A549 (cell line): Measurements from ENCODE around the gene BRI3BP. TPM values are rescaled to one million over a fixed set of nuclear protein-coding genes. Genes with fewer than 3 reads are reported as not detected.

ENCODE experiments used
- ATAC-seq, 2 experiments: fragments of 200-7000 bp in 1 of 2; fragments of >200 bp in 1 of 2; cut with Nextera tagmentation in 1 of 2; cut with Tn5 transposase in 1 of 2; 3 replicates each; pipeline versions ENCODE4 v1.8.0 to v1.9.1; 2018 to 2020; ENCODE audit warnings: mild to moderate bottlenecking in 1 of 2, moderate library complexity in 1 of 2
- CTCF ChIA-PET: fragments of 300-600 bp; sonication (Branson Sonifier 250); formaldehyde crosslinking; extraction: SDS; loops from one replicate; lab custom pipeline; 2021; ENCODE audit warnings: antibody characterized with exemption, inconsistent platforms; lab: Yijun Ruan, JAX
- POLR2A ChIA-PET: fragments of 350-600 bp; formaldehyde crosslinking; extraction: SDS; loops from one replicate; lab custom pipeline; 2021; ENCODE audit warnings: antibody characterized with exemption, inconsistent platforms; lab: Yijun Ruan, JAX
- DNase-seq, 2 experiments: peaks; one replicate each; pipeline versions ENCODE4 v3.0.0 to v3.0.0-alpha.2; 2011 to 2016; ENCODE audit warnings: low read depth in 1 of 2, low spot score in 1 of 2
- FAIRE-seq: peaks from 2 replicates; lab custom pipeline; 2011; peaks lifted over from hg19 to GRCh38; lab: Jason Lieb, UNC
- H3K27ac ChIP-seq, 2 experiments: fragments of >200 bp; sonication (Bioruptor Twin); formaldehyde crosslinking; 3 replicates each; pipeline ENCODE4 v1.5.1; 2016 to 2017
- H3K4me1 ChIP-seq: fragments of >200 bp; sonication (Bioruptor Twin); formaldehyde crosslinking; 3 replicates; pipeline ENCODE4 v1.6.1; 2016
- H3K4me2 ChIP-seq: fragments of >200 bp; sonication (Bioruptor Twin); formaldehyde crosslinking; 3 replicates; pipeline ENCODE4 v1.6.1; 2016
- H3K4me3 ChIP-seq: fragments of >200 bp; sonication (Bioruptor Twin); formaldehyde crosslinking; 3 replicates; pipeline ENCODE4 v1.5.1; 2016
- H3K9me3 ChIP-seq: fragments of >200 bp; sonication (Bioruptor Twin); formaldehyde crosslinking; 3 replicates; pipeline ENCODE4 v1.6.1; 2016
- BCL3 ChIP-seq: fragments of >200 bp; sonication (Bioruptor Twin); formaldehyde crosslinking; IDR thresholded peaks from 3 replicates; pipeline ENCODE4 v1.6.1; 2016
- BHLHE40 ChIP-seq: IDR thresholded peaks from 2 replicates; pipeline ENCODE4 v1.6.1; 2012; ENCODE audit warnings: low read depth, low read length, inconsistent platforms
- CBX2 ChIP-seq: fragments of 200-600 bp; sonication (generic); IDR thresholded peaks from 2 replicates; pipeline ENCODE4 v1.6.1; 2016; ENCODE audit warnings: low read depth, mild to moderate bottlenecking, borderline replicate concordance
- CEBPB ChIP-seq, 2 experiments: fragments of >200 bp in 1 of 2; sonication (Bioruptor Twin) in 1 of 2; formaldehyde crosslinking in 1 of 2; IDR thresholded peaks; 2 replicates each; pipeline ENCODE4 v1.6.1; 2012 to 2016
- CHD2 ChIP-seq: fragments of 150-350 bp; IDR thresholded peaks from 2 replicates; pipeline ENCODE4 v1.6.1; 2014; ENCODE audit warnings: low read length; ENCODE audit not compliant: partially characterized antibody
- EHF ChIP-seq: fragments of 250-450 bp; sonication (Bioruptor Pico); IDR thresholded peaks from 2 replicates; pipeline ENCODE4 v1.5.0; 2020; ENCODE audit warnings: mild to moderate bottlenecking
- EHMT2 ChIP-seq: fragments of 200-600 bp; sonication (generic); IDR thresholded peaks from 2 replicates; pipeline ENCODE4 v1.6.1; 2016; ENCODE audit warnings: antibody characterized with exemption, low read depth, mild to moderate bottlenecking, moderate library complexity
- ELK1 ChIP-seq: fragments of 150-350 bp; IDR thresholded peaks from 2 replicates; pipeline ENCODE4 v1.6.1; 2014; ENCODE audit warnings: low read depth, mild to moderate bottlenecking, low read length
- ESRRA ChIP-seq: fragments of 150-350 bp; IDR thresholded peaks from 2 replicates; pipeline ENCODE4 v1.6.1; 2014; ENCODE audit warnings: mild to moderate bottlenecking, low read length, borderline replicate concordance
- FOSB ChIP-seq: fragments of 250-450 bp; sonication (Bioruptor Pico); IDR thresholded peaks from 2 replicates; pipeline ENCODE4 v1.5.0; 2020; ENCODE audit warnings: mild to moderate bottlenecking, moderate library complexity
- HDAC2 ChIP-seq: fragments of 200-600 bp; sonication (generic); IDR thresholded peaks from 2 replicates; pipeline ENCODE4 v1.6.1; 2016
- HMGXB4 ChIP-seq: fragments of 250-450 bp; sonication (Bioruptor Pico); IDR thresholded peaks from 2 replicates; pipeline ENCODE4 v1.5.0; 2021; ENCODE audit warnings: mild to moderate bottlenecking, moderate library complexity, borderline replicate concordance
- JUNB ChIP-seq: fragments of >200 bp; sonication (Bioruptor Twin); formaldehyde crosslinking; IDR thresholded peaks from 2 replicates; pipeline ENCODE4 v1.6.1; 2016
- KDM1A ChIP-seq: fragments of 200-600 bp; sonication (generic); IDR thresholded peaks from 2 replicates; pipeline ENCODE4 v1.6.1; 2016; ENCODE audit warnings: low read depth, mild to moderate bottlenecking
- MAFK ChIP-seq: fragments of 450-650 bp; IDR thresholded peaks from 2 replicates; pipeline ENCODE4 v1.6.1; 2014; ENCODE audit not compliant: partially characterized antibody
- NPAS2 ChIP-seq: fragments of 250-450 bp; sonication (Bioruptor Pico); IDR thresholded peaks from 2 replicates; pipeline ENCODE4 v1.8.0; 2022; ENCODE audit warnings: mild to moderate bottlenecking, moderate library complexity, borderline replicate concordance
- PBX3 ChIP-seq: IDR thresholded peaks from 2 replicates; pipeline ENCODE4 v1.6.1; 2012
- POLR2A ChIP-seq: IDR thresholded peaks from 2 replicates; pipeline ENCODE4 v1.6.1; 2012; ENCODE audit warnings: mild to moderate bottlenecking, low read length
- POLR2AphosphoS2 ChIP-seq: conservative IDR thresholded peaks from 2 replicates; pipeline ENCODE4 v1.6.1; 2012; ENCODE audit warnings: low read length, improper control_type of control experiment, inconsistent platforms
- RNF2 ChIP-seq: fragments of 200-600 bp; sonication (generic); IDR thresholded peaks from 2 replicates; pipeline ENCODE4 v1.6.1; 2016; ENCODE audit warnings: low read depth, mild to moderate bottlenecking, antibody characterized with exemption, moderate library complexity, borderline replicate concordance
- SREBF2 ChIP-seq: fragments of 450-650 bp; IDR thresholded peaks from 2 replicates; pipeline ENCODE4 v1.6.1; 2014; ENCODE audit warnings: mild to moderate bottlenecking, moderate library complexity
- TP53 ChIP-seq: fragments of 250-450 bp; sonication (Bioruptor Pico); IDR thresholded peaks from 2 replicates; pipeline ENCODE4 v1.5.0; 2021; ENCODE audit warnings: mild to moderate bottlenecking, moderate library complexity
- ZC3H11A ChIP-seq: fragments of 450-650 bp; IDR thresholded peaks from 2 replicates; pipeline ENCODE4 v1.6.1; 2014; ENCODE audit warnings: antibody characterized with exemption, mild to moderate bottlenecking
- ZFP36 ChIP-seq: fragments of 450-650 bp; IDR thresholded peaks from 2 replicates; pipeline ENCODE4 v1.6.1; 2014; ENCODE audit warnings: borderline replicate concordance; ENCODE audit not compliant: partially characterized antibody
- WGBS: methylation state at CpG from one replicate; pipeline ENCODE4 v1.1.6; 2017; ENCODE audit errors: missing lambda C conversion rate; 5-methylcytosine and 5-hydroxymethylcytosine counted together
- polyA plus RNA-seq, 4 experiments: library from polyadenylated mRNA; depleted of rRNA in 3 of 4; stranded (reverse); fragments of >200 nt; fragmentation: RNase III in 1 of 4; extraction: RNeasy Plus Mini Kit Qiagen cat#74134 plus additional on column Dnase treatment in 1 of 4; gene quantifications; 2 replicates in 3 of 4; 3 replicates in 1 of 4; pipeline ENCODE4 v1.2.3, GENCODE V29; 2011 to 2017
- TF ChIP-seq, protein P1 (sequence below): fragments of 450-650 bp; IDR thresholded peaks from 2 replicates; pipeline ENCODE4 v1.6.1; 2014; ENCODE audit warnings: antibody characterized with exemption

The BRI3BP gene
- polyA plus RNA-seq, 2 of the 4 experiments (the other 2 are of a cell fraction) = 25.0 to 25.9 TPM

DNA sequence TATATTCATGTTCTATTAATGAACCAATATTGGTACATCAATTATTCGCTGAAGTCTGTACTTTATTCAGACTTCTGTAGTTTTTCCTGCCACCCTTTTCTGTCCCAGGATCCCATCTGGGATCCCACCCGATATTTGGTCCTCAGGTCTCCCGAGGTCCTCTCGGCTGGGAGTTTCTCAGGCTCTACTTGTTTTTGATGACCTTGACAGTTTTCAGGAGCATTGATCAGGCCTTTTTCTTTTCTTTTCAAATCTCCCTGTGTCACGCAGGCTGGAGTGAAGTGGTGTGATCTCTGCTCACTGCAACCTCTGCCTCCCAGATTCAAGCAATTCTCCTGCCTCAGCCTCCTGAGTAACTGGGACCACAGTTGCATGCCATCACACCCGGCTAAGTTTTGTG is 11.2 kb downstream of the BRI3BP start:
- no peaks in the 10 kb centered on the region for H3K4me1 ChIP-seq
- WGBS = 94% methylated on average over 6 of the region's 6 CpGs
- no peak overlapping the region for H3K27ac ChIP-seq
- FAIRE-seq (no peak), ATAC-seq (no peak)
- TF ChIP-seq POLR2A = no peak
- TF ChIP-seq MAFK = peak; percentile 73
- TF ChIP-seq, protein P1, sequence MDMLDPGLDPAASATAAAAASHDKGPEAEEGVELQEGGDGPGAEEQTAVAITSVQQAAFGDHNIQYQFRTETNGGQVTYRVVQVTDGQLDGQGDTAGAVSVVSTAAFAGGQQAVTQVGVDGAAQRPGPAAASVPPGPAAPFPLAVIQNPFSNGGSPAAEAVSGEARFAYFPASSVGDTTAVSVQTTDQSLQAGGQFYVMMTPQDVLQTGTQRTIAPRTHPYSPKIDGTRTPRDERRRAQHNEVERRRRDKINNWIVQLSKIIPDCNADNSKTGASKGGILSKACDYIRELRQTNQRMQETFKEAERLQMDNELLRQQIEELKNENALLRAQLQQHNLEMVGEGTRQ = no peak
- no peak for TF ChIP-seq BCL3
- TF ChIP-seq, all 56 proteins: peak for 1
- no peak for DNase-seq
- ChIA-PET POLR2A (no interaction called here), CTCF (no interaction called here)
- Histone ChIP-seq H3K4me2 (no peak overlapping the region), H3K9me3 (no peaks in the 10 kb centered on the region), H3K4me3 (no peak overlapping the region)

DNA sequence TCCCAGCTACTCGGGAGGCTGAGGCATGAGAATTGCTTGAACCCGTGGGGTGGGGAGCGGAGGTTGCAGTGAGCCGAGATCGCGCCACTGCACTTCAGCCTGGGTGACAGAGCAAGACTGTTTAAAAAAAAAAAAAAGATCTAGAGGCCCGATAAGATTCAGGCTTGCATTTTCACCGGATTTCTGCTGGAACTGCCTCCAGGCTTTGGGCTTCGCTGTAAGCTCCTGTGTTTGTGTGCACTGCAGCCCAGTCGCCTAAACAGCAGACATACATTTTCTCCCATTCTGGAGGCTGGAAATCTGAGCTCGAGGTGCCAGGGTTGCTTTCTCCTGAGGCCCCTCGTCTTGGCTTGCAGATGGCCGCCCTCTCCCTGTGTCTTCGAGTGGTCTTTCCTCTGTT is 12.2 kb downstream of the BRI3BP start:
- POLR2A ChIA-PET = no interaction called here
- WGBS = 90% methylated on average over 14 of the region's 14 CpGs

GRCh38 chr12:125006365-125006764 is 12.9 kb downstream of the BRI3BP start:
- no peak for ATAC-seq
- DNase-seq = no peak
- FAIRE-seq = no peak
- Histone ChIP-seq H3K9me3 (no peaks in the 10 kb centered on the region), H3K4me1 (no peaks in the 10 kb centered on the region), H3K4me3 (no peak overlapping the region), H3K27ac (no peak overlapping the region), H3K4me2 (no peak overlapping the region)
- ChIA-PET CTCF (no interaction called here), POLR2A (no interaction called here)
- 95% methylated on average over 11 of the region's 11 CpGs for WGBS
- TF ChIP-seq ESRRA = no peak
- no peak for TF ChIP-seq ELK1
- no peak for TF ChIP-seq TP53 (CRISPR knock-in tag)
- no peak for TF ChIP-seq FOSB (CRISPR knock-in tag)
- TF ChIP-seq JUNB = no peak
- no peak for TF ChIP-seq CEBPB (IDR thresholded peaks at IDR 0.05)
- TF ChIP-seq BCL3 = no peak
- TF ChIP-seq HMGXB4 = no peak
- TF ChIP-seq HDAC2 = no peak
- no peak for TF ChIP-seq SREBF2
- TF ChIP-seq ZFP36 = no peak
- TF ChIP-seq NPAS2 (CRISPR knock-in tag) = no peak
- TF ChIP-seq, protein P1 = no peak
- TF ChIP-seq RNF2 = no peak
- TF ChIP-seq EHMT2 = no peak
- no peak for TF ChIP-seq PBX3
- no peak for TF ChIP-seq KDM1A

More for the DNA sequence above, 12.2 kb downstream of the BRI3BP start:
- H3K4me3 ChIP-seq = no peak overlapping the region
- H3K4me1 ChIP-seq = no peaks in the 10 kb centered on the region
- H3K4me2 ChIP-seq = no peak overlapping the region
- DNase-seq (no peak), ATAC-seq (no peak), FAIRE-seq (no peak)
- TF ChIP-seq EHF (no peak), ZC3H11A (no peak), ELK1 (no peak), CBX2 (no peak), BHLHE40 (no peak), CHD2 (no peak), POLR2AphosphoS2 (no peak), JUNB (no peak)
- no peak overlapping the region for H3K27ac ChIP-seq
- H3K9me3 ChIP-seq = no peaks in the 10 kb centered on the region
- CTCF ChIA-PET = interaction anchor here (0.7 kb wide), 1 partner anchor 1433 kb away, joined by 3 read pairs; no protein-coding TSS in a partner anchor
